ENCODE results near the gene LRPAP1.

GRCh38 chr4:3485011-3485791 lies 47.0 kb downstream of the LRPAP1 start:
- TF ChIP-seq CTCF (IDR thresholded peaks at IDR 0.05) (no peak), RAD21 (IDR thresholded peaks at IDR 0.05; ENCODE audit: low read length) (no peak), POLR2AphosphoS5 (IDR thresholded peaks at IDR 0.05; ENCODE audit: low read depth, low read length) (no peak), ELF1 (IDR thresholded peaks at IDR 0.05) (no peak), JUND (IDR thresholded peaks at IDR 0.05) (no peak), MXI1 (IDR thresholded peaks at IDR 0.05; ENCODE audit: low read depth, low read length) (no peak), EP300 (IDR thresholded peaks at IDR 0.05; ENCODE audit: borderline replicate concordance in 1 of 2, low read depth in 1 of 2, low read length in 1 of 2) (no peak), PBX3 (IDR thresholded peaks at IDR 0.05) (no peak)

Measured in SK-N-SH (cell line).